Caco-2 (cell line): ENCODE results near the gene OLFM2. TPM values are rescaled to one million over a fixed set of nuclear protein-coding genes. Genes with fewer than 3 reads are reported as not detected.

ENCODE experiments used
- BruUV-seq: library from RNA; stranded (reverse); fragments of 400-500 nt; replicated peaks from 2 replicates; lab custom pipeline; 2021; lab: Mats Ljungman, UMichigan
- CTCF ChIA-PET: fragments of 300-600 bp; sonication (Branson Sonifier 250); formaldehyde crosslinking; loops from one replicate; lab custom pipeline; 2022; ENCODE audit warnings: antibody characterized with exemption; lab: Charles Lee
- POLR2A ChIA-PET: fragments of 300-600 bp; sonication (Branson Sonifier 250); formaldehyde crosslinking; loops from one replicate; lab custom pipeline; 2022; ENCODE audit warnings: antibody characterized with exemption; lab: Charles Lee
- DNase-seq, 2 experiments: peaks; one replicate each; pipeline versions ENCODE4 v3.0.0 to v3.0.0-alpha.2; 2020 to 2022
- H3K27me3 ChIP-seq: replicated peaks from 2 replicates; pipeline ENCODE4 v1.6.0; 2011; ENCODE audit warnings: low read length; ENCODE audit not compliant: control insufficient read depth, insufficient read depth
- H3K36me3 ChIP-seq: 2 replicates; pipeline ENCODE4 v1.5.1; 2011; ENCODE audit warnings: low read length; ENCODE audit not compliant: control insufficient read depth, insufficient read depth
- H3K4me1 ChIP-seq: fragments of 250-450 bp; sonication (Bioruptor Pico); 2 replicates; pipeline ENCODE4 v1.5.1; 2020; ENCODE audit warnings: mild to moderate bottlenecking
- H3K4me3 ChIP-seq: 2 replicates; pipeline ENCODE4 v1.5.1; 2011; ENCODE audit warnings: low read depth, mild to moderate bottlenecking, control low read depth, low read length
- H3K9me3 ChIP-seq: fragments of 250-450 bp; sonication (Bioruptor Pico); 2 replicates; pipeline ENCODE4 v1.5.1; 2020; ENCODE audit warnings: mild to moderate bottlenecking, moderate library complexity
- H3K27ac Mint-ChIP-seq: one replicate; pipeline ENCODE4 v1.8.0; 2022; ENCODE audit warnings: mixed read lengths; ENCODE audit not compliant: unreplicated experiment
- H3K27me3 Mint-ChIP-seq: one replicate; pipeline ENCODE4 v1.8.0; 2022; ENCODE audit warnings: mixed read lengths; ENCODE audit not compliant: insufficient read depth, unreplicated experiment
- H3K36me3 Mint-ChIP-seq: one replicate; pipeline ENCODE4 v1.8.0; 2022; ENCODE audit warnings: mild to moderate bottlenecking, mixed read lengths; ENCODE audit not compliant: insufficient read depth, unreplicated experiment
- H3K4me1 Mint-ChIP-seq: one replicate; pipeline ENCODE4 v1.8.0; 2022; ENCODE audit warnings: low read depth, mixed read lengths; ENCODE audit not compliant: unreplicated experiment
- H3K4me3 Mint-ChIP-seq: one replicate; pipeline ENCODE4 v1.8.0; 2022; ENCODE audit warnings: mild to moderate bottlenecking, moderate library complexity, mixed read lengths; ENCODE audit not compliant: unreplicated experiment
- H3K9me3 Mint-ChIP-seq: one replicate; pipeline ENCODE4 v1.8.0; 2022; ENCODE audit warnings: mixed read lengths; ENCODE audit not compliant: unreplicated experiment
- CTCF ChIP-seq, 2 experiments: fragments of 200-600 bp in 1 of 2; IDR thresholded peaks; 1 replicate in 1 of 2; 2 replicates in 1 of 2; pipeline versions ENCODE4 v1.5.1 to v1.8.0; 2011 to 2022; ENCODE audit warnings: antibody characterized with exemption in 1 of 2, control low read depth in 1 of 2, inconsistent platforms in 1 of 2, low read depth in 1 of 2, low read length in 1 of 2, mild to moderate bottlenecking in 1 of 2, moderate library complexity in 1 of 2; ENCODE audit not compliant: insufficient read depth in 1 of 2, severe bottlenecking in 1 of 2, unreplicated experiment in 1 of 2
- intact Hi-C: fragments of 100-400 bp; cut with micrococcal nuclease; formaldehyde crosslinking; loops from one replicate; pipeline ENCODE4 v1.10.0; 2022; ENCODE audit not compliant: unreplicated experiment
- total RNA-seq: library from RNA; stranded (reverse); gene quantifications from 2 replicates; pipeline ENCODE4 v1.2.3, GENCODE V29; 2022

The OLFM2 gene
- total RNA-seq, 1 experiment from 2014 or later = 0.34 TPM

GRCh38 chr19:9839415-9839814 lies 96.9 kb downstream of the OLFM2 start:
- CTCF ChIA-PET = no interaction called here
- DNase-seq = no peak
- peaks cover 40% of the 10 kb centered on the region for H3K36me3 Mint-ChIP-seq
- no peaks in the 10 kb centered on the region for H3K9me3 Mint-ChIP-seq
- no TSS peak for BruUV-seq
- H3K27ac Mint-ChIP-seq = no peak overlapping the region
- no peaks in the 10 kb centered on the region for H3K27me3 Mint-ChIP-seq
- Histone ChIP-seq H3K9me3 (no peaks in the 10 kb centered on the region), H3K36me3 (peaks cover 7% of the 10 kb centered on the region), H3K4me3 (no peak overlapping the region), H3K27me3 (no peaks in the 10 kb centered on the region), H3K4me1 (no peaks in the 10 kb centered on the region; the same call in 1 of the 2 replicates)
- no peak overlapping the region for H3K4me3 Mint-ChIP-seq
- TF ChIP-seq CTCF (IDR thresholded peaks at IDR 0.05; ENCODE audit: insufficient read depth in 1 of 2, low read depth in 1 of 2, low read length in 1 of 2, severe bottlenecking in 1 of 2, unreplicated experiment in 1 of 2) = no peak
- no peaks in the 10 kb centered on the region for H3K4me1 Mint-ChIP-seq
- POLR2A ChIA-PET = no interaction called here
- intact Hi-C loops = no loop called here

DNA sequence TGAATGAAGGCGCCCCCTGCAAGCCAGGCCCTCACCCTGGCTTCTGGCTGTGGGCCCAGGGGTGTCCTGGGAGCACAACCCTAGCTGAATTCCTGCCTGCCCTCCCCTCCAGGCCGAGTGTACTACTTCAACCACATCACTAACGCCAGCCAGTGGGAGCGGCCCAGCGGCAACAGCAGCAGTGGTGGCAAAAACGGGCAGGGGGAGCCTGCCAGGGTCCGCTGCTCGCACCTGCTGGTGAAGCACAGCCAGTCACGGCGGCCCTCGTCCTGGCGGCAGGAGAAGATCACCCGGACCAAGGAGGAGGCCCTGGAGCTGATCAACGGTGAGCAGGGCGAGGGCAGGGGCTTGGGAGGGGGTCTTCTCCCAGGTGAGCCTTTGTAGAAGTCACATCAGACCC lies 98.0 kb downstream of the OLFM2 start:
- no peaks in the 10 kb centered on the region for H3K27me3 Mint-ChIP-seq
- BruUV-seq = no TSS peak
- intact Hi-C loops = no loop called here

DNA sequence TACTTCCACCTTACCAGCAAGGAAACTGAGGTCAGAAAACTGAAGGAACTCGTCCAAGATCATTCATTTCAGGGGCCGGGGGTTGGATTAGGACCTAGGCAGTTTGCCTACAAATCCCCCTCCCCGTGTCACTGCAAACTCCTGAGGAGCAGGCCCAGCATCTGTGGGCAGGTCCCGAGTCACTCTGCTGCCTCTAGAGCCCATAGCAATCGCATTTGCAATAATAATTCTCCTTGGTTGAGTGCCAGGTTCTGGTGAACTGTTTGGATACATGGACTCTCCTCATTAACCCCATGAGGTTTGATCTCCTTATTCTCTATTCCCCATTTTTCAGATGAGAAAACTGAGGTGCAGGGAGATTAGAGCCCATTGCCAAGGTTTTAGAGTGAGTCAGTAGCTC lies 100.3 kb downstream of the OLFM2 start:
- H3K4me1 ChIP-seq = no peaks in the 10 kb centered on the region; the same call in 1 of the 2 replicates
- intact Hi-C loops = no loop called here
- H3K27ac Mint-ChIP-seq = no peak overlapping the region
- POLR2A ChIA-PET = no interaction called here
- no peak for DNase-seq
- TF ChIP-seq CTCF (IDR thresholded peaks at IDR 0.05; ENCODE audit: insufficient read depth in 1 of 2, low read depth in 1 of 2, low read length in 1 of 2, severe bottlenecking in 1 of 2, unreplicated experiment in 1 of 2) = no peak
- no peaks in the 10 kb centered on the region for H3K9me3 ChIP-seq
- no peaks in the 10 kb centered on the region for H3K4me1 Mint-ChIP-seq
- H3K9me3 Mint-ChIP-seq = no peaks in the 10 kb centered on the region
- peaks cover 19% of the 10 kb centered on the region for H3K36me3 Mint-ChIP-seq
- H3K4me3 ChIP-seq = peak overlapping the region; percentile 95
- no peaks in the 10 kb centered on the region for H3K27me3 ChIP-seq
- no peaks in the 10 kb centered on the region for H3K27me3 Mint-ChIP-seq
- H3K36me3 ChIP-seq = peaks cover 6% of the 10 kb centered on the region
- CTCF ChIA-PET = no interaction called here
- H3K4me3 Mint-ChIP-seq = peak overlapping the region; percentile 84
- BruUV-seq = no TSS peak

More for the DNA sequence above, 98.0 kb downstream of the OLFM2 start:
- no peaks in the 10 kb centered on the region for H3K27me3 ChIP-seq
- H3K36me3 ChIP-seq = peaks cover 7% of the 10 kb centered on the region
- no peak overlapping the region for H3K4me3 Mint-ChIP-seq
- H3K4me1 Mint-ChIP-seq = no peaks in the 10 kb centered on the region
- no peaks in the 10 kb centered on the region for H3K9me3 ChIP-seq
- no peak overlapping the region for H3K4me3 ChIP-seq
- H3K36me3 Mint-ChIP-seq = peaks cover 39% of the 10 kb centered on the region
- no peak for DNase-seq
- H3K27ac Mint-ChIP-seq = no peak overlapping the region
- POLR2A ChIA-PET = interaction anchor here (0.5 kb wide), 1 partner anchor 34 kb away, joined by 5 read pairs; no protein-coding TSS in a partner anchor
- no peaks in the 10 kb centered on the region for H3K9me3 Mint-ChIP-seq
- no peaks in the 10 kb centered on the region; the same call in 1 of the 2 replicates for H3K4me1 ChIP-seq
- CTCF ChIA-PET = no interaction called here
- TF ChIP-seq CTCF (IDR thresholded peaks at IDR 0.05; ENCODE audit: insufficient read depth in 1 of 2, low read depth in 1 of 2, low read length in 1 of 2, severe bottlenecking in 1 of 2, unreplicated experiment in 1 of 2) = no peak
